GM19240 (cell line): ENCODE measurements around the gene HMCN1.
"Not testable (repeated sequence)": the region's sequence is repeated elsewhere in the genome, so short reads cannot be mapped to it uniquely, and the experiment has no call there.

Experiments
- DNase-seq: peaks from one replicate; pipeline ENCODE4 v3.0.0; 2011; ENCODE audit warnings: low spot score; ENCODE audit not compliant: insufficient read length

The HMCN1 gene

DNA sequence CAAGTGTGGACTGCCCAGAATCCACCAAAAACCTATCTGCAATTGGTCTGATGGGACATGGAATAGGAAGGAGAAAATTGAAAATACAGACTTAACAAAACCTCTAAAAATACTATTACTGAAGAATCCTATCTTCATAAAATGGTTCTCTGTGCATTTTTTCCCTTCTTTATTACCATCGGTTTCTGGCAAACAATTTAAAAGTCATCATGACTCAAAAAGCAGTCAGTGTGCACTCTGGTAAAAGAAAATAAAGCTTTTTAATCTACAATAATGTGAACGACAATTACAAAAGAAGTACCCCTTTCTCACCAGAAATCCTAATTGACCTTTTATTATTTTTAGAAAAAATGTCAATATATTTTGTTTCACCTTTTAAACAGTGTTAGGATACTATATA is 454.5 kb downstream of the HMCN1 start:
- DNase-seq: no peak

DNA sequence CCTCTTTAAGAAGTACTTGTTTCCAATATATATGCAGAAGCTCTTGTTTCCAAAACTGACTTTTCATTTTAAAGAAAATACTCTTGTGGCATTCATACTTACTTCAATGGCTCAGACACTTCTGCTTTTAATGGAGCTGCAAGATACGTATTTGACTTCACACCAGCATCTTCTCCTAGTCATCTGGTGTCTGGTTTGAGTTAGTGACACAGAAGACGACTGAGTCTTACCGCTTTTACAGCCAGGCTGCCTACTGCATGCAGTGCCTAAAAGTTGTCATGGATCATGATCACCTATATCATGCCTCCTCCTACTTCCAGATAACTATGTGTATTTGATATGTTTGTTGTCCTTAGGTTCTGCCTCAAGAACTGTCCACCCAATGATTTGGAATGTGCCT is 455.0 kb downstream of the HMCN1 start:
- no peak for DNase-seq

DNA sequence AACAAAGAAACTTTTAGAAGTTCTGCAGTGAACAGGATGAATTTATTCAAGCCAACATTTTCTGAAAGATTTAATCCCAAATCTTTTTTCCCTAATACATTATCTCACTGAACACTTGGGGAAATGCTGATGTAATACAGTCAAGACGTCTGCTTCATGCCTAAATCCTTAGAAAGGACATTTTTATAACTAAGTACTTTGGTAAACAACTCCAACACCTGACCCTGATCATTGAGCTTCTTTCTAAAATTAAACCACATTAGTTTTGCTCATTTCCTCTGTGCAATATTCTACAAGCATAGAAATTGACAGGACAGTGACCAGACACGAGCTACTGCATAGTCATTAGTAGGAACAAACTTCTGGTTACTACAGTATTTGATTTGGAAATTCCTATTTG is 457.3 kb downstream of the HMCN1 start:
- DNase-seq: no peak

DNA sequence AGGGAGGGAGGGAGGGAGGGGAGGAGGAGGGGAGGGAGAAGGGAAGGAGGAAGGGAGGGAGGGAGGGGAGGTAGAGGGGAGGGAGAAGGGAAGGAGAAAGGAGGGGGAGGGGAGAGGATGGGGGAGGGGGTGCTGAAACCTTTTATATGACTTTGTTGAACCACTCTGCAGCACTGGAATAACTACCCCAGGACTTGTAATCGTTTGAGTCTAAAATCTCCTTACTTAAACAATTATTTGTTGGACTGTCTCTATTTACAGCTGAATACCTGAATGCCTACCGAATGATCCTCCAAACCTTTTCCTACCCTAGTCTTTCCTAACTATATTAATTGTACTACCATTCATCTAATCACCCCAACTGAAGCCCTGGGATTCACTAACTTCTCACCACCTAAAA is 459.0 kb downstream of the HMCN1 start:
- DNase-seq: no peak

DNA sequence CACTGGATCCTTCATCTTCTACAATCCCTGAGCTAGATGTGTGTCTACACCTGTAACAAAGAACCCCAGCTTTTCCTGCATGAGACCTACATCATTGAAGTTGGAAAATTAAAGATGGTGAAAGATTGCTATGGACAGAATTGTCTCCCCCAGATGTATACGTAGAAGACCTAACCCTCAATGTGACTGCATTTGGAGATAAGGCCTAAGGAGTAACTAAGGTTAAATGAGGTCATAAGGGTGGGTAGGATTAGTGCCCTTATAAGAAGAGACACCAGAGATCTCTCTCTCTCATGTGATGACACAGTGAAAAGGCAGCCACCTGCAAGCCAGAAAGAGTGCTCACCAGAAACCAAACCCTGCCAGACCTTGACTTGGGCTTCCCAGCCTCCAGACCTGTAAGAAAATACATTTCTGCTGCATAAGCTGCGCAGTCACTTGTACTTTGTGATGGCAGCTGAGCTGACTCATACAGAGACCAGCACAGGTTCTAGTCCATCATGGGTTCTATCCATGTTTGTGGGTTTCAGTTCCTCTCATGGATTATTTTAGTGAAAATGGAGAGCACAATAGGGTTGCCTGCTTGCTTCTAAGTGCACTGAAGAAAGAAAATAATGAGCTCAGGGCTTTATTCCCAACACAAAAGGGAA is 460.0 kb downstream of the HMCN1 start:
- peak; percentile 15 for DNase-seq

DNA sequence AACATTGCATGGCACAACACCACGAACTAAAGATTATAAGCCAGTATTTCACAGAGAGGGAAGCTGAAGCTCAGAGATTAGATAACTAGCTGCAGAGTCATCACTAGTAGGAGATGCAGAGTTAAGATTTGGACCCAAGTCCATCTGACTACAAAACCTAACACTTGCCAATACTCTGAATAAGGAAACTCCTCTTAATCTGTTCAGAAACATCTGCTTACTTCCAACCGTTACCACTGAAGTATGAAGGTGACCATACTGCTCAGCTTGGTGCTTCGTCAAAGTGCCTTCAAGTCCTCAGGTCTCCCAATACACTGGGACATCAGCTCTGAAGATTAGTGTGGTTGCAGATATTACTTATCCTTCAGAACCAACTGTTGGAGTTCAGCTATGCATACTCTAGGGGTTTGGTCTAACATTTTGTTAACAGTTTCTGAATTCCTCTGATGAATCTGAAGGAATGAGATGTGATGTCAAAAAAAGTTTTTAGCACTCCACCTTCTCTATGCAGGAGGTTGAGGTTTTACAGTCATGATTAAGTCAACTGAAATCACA is 461.3 kb downstream of the HMCN1 start:
- no peak for DNase-seq

DNA sequence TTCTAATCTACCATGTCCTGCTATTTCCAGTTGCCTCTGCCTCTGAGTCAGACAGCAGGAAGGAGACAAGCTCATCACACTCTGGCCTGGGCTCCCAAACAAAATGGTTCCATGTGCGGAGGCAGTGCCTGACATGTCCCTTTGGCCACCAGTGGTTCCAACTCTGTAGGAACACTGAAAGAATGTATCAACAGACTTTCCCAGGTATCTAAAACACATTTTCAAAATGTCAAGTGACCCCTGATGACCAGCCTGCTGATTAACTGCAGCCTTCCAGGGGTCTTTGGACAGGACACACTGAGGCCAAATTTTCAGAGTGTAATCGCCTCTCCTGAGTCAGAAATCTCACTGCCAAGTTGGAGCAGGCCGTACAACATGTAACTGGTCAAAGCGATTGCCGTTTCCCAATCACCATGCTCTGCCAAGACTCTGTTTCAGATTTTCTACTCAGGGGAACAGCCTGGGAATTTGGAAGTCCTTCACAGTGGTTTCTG is 468.1 kb downstream of the HMCN1 start:
- no peak for DNase-seq

DNA sequence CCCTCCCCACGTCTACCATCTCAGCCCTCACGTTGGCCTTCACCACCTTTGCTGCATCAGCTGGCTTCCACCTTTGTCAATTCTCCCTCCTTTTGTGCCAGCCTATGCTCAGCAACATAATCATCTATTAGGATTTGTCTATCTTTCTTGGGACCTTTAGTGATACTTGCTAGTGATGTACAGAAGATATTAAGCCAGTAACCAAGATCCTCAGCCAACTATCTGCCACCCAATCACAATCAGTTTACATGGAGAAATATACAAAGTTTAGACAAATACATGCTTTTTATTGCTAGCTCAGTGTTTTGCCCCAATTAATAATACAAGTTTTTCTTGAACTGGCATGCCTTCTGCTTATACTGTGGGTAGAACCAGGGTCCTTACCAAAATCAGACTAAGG is 468.6 kb downstream of the HMCN1 start:
- DNase-seq: no peak

DNA sequence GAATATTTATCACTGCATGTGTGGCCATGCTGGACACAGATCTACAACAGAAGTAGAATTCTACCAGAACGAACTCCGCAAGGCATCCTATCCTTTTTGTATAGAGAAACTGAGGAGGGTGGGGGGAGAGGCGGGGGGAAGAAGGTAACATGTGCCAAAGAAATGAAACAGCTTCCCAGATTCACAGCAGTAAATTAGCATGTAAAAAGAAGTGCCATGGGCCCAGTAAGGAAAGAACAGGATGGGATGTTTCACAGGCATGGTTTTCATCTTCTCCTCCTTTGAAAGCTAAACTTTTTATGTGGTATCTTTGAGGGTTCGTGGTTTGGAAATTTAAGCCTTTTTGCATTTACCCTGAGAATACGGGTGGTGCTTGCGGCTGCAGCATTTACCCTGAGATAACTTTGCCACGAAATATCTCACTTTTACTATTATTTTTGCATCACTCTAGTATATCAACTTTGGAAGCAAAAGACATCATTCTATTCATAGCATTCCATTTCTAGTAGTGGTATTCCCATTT is 471.9 kb downstream of the HMCN1 start:
- no peak for DNase-seq

DNA sequence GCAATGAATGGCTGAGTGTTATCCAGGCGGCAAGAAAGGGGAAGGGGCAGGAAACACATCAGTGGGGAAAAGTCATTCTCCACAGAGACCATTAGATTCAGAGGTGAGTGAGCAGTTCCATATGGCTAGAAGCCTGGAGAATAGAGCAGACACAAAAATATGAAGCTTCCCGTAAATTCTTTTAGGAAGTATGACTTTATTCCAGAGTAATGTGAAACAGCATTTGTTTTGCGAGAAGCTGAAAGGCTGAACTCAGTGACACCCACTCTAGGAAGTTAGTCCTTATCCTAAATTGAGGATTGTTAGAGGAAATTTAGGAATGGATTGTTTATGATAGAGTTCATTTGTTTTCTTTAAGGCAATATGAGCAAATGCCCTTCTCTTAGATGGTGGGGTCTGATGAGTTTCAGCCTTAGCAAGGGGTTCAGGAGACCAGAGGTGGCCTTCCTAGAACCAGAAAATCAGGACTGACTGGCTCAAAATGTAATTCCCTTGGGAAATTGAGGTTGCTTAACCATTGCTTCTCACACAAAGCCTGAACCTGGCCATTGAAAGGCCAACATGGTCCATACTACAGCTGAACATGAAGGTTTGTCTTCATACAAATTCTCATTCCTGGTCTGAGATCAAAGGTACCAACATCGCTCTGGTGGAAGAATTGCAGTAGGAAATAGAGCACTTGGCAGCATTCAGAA is 473.3 kb downstream of the HMCN1 start:
- DNase-seq: no peak

DNA sequence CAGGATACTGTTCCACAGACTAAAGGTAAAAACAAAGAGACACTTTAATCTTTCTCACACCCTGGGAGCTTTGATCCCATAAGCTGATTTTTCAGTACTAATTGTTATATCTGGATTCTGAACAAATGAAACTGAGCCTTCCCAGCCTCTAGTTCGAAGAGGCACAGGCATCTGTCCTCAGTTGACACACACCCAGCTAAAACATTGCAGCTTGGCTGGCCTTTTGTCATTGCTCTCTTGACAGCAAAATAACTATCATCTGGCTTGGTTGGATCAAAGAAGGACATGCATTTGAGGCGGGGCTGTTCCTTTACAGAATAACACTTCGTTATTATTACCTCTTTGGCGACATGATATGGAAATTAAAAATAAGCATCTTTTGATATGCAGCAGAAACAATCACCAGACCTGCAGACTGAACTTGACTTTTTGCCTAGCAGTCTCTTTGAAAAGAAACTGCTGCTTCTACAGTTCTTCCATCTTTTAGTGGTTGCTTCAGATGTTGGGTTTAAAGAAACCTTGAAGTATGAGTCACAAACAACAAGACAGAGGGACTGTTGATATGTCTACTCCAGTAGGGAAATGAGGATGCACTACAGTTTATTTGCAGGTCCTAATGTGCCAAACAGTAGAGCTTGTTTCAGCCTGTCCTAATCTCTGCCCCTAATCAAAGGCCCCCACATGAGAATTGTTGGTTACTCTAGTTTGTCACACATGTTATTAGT is 474.4 kb downstream of the HMCN1 start:
- DNase-seq: no peak

DNA sequence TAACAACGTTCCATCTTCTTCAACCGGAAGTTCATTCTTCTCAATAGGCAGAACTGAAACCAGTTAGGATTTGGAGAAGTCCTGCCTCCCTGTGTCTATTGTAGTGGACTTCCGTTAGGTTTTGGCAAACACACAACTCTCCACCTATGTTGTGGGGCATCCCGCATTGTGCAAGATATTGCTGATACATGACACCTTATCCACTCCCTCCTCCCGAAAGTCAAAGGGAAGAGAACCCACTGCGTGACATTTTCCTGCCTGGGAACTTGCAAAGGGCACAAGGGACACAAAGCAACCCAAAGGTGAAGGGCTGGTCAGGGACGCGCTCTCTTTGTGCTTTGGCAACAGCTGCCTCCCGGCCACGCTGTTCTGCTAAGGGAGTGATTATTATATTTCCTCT is 476.1 kb downstream of the HMCN1 start:
- DNase-seq: no peak

DNA sequence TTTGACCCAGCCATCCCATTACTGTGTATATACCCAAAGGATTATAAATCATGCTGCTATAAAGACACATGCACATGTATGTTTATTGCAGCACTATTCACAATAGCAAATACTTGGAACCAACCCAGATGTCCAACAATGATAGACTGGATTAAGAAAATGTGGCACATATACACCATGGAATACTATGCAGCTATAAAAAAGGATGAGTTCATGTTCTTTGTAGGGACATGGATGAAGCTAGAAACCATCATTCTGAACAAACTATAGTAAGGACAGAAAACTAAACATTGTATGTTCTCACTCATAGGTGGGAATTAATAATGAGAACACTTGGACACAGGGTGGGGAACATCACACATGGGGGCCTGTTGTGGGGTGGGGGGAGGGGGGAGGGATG is 477.4 kb downstream of the HMCN1 start:
- DNase-seq: not testable (repeated sequence)

DNA sequence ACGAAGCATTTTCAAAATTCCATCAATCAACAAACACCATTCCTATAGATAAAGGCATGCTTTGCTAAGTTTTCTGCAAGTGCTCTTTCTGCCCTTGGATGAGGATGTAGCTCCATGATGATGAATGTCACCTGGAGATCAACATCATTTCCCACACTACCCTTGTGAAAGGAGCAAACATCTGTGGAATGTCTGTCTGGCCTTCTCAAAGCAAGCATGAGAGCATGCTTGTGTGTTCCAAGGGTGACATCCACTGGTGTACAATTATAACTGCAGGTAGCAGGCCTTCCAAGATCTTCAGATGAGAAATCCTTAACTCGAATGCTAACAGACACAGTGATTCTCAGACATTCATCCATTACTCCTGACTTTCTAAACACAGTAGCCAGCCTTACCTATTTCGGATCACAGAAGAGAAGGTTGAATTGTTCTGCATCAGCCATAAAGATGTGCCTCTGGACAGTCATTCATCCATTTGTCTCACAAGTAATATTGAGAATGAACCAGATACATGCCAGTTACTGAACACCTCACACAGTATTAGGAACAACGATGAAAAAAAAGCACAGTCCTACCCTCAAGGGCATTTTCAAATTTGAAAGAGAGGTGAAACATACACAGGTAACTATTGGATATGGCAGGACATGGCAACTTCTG is 478.5 kb downstream of the HMCN1 start:
- peak; percentile 11 for DNase-seq

DNA sequence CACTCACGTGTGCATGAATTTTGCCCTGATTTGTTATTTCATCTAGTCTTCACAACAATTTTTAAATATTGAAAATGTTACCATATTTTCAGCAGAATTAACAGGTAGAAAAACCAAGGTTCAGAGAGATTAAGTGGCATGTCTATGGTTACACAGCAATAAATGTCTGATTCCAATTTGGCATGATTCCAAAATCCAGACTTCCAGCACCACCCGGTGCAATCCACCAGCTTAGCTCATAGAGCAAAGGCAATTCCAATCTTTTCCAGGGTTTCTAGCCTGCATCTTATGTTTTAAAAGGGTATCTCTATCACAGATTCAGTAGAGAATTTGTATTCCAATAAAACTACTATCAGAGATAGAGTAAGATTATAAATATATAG is 479.0 kb downstream of the HMCN1 start:
- no peak for DNase-seq

DNA sequence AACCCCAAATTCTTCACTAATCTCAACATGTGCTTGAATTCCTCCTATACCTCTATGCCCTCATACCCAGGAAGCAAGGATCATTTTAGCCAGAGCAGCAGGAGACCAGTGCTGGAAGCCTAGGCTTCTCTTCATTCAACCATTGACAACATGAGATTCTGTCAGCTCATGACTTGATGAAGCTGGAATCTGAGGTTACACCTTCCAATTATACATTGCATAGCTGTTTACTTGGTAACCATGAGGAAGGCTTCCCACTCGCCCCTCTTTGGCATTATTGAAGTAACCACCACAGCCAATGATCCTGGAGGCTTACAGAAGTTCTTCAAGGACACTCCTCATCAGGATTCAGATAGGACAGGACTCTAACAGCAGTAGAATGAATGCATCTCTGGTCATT is 480.6 kb downstream of the HMCN1 start:
- DNase-seq: no peak

DNA sequence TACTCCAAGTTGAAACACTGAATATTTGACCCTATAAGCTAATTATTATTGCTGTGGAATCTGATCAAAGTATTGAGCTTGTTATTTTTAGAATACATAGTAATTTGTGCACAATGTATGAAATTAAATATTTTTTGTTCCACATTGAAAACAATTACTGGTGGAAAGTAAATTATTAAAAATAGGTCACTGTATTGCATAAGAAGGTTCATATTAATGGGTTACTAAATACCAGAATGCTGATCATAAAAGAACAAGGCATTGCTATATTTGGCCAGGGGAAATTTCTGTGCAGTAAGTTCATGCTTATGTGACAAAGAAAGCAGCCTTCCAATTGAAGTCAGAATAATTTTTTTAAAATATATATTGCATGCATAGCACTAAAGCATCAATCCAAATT is 481.4 kb downstream of the HMCN1 start:
- DNase-seq: no peak

DNA sequence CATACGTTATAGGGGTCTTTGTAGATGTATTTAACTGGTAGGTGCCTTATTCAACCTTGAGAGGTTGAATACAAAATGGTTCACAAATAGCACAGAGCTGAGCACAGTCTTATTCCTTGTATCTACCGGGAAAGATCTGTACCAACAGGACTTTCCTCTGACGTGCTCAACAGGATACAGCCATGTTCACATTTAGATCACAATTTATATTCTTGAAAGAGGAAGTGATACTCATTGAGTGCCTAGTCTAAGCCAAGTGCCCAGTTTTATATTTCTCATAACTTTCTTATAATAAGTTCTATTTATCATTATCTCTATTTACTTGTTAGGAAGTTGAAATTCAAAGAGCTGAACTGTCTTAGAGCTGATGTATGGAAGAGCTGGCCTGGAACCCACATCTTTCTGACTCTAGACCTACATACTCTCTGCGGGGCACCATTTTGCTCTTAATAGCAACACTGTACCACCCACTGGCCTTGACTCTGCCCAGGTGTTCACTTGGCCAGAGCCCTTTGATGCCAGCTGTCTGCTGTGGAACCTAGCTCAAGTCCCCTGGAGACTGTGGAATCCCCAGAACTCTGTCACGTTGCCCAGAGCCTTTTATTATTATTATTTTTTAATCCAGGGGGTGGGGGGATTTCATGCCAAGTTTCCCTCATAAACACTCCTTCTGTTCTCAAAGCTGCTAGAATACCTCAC is 484.6 kb downstream of the HMCN1 start:
- DNase-seq: no peak

DNA sequence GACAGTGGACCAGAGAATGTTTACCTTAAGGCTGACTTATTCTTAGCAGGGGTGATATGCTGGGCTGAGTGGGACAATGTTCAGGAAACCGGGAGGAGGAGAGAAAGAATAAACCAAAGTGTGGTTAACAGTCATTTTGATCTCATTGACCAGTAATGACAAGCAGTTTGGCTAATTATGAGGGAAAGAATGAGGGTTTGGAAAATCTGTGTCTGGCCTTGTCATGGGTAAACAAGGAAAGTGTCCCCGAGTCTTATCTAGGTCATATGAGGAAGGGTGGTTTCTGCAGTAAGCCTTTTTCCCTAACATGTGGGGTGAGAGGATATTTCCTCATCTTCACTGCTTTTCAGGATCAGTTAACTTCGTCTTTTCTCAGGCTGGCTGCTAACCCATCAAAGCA is 485.9 kb downstream of the HMCN1 start:
- no peak for DNase-seq

DNA sequence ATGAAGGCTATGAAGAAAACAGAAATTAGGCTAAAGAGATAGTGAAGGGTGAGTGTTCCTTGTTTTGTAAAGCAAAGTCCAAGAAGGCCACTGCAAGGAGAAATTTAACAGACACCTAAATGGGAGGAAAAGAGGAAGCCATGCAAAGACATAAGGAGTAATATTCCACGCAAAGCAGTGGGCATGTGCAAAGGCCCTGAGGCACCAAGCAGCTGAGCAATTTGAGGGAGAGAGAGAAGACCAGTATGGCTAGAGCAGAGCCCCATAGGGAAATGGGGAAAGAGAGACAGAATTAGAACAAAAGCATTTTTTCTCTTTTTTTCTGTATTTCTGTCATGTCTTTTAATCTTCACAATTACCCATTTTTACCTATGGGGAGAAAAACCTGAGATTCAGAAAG is 486.7 kb downstream of the HMCN1 start:
- no peak for DNase-seq

DNA sequence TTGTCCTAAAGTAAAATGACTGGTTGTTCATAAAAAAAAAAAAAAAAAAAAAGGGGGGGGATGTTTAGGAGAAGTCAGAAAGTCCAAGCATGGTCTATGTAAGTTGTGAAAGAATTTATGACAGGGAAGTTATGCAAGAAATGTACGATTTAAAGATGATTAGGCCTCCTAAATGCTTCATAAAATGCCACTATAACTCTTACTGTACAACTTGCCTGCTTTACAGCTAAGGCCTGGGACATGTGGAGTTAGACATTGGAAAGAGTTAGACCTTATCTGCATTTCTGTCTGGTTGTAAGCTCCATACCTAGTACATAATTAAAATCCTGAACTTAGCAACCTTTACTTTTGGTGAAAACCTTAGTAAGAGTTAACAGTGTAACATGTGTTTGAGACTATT is 490.9 kb downstream of the HMCN1 start:
- DNase-seq: no peak
